OCI-LY3 (cell line): ENCODE results near the gene PIGU.

Experiments used
- EZH2phosphoT487 ChIP-seq: fragments of 200-600 bp; shearing (Covaris generic); IDR thresholded peaks from 2 replicates; pipeline ENCODE4 v1.6.1; 2018; ENCODE audit warnings: antibody characterized with exemption, mixed run types, low read depth
- TF ChIP-seq, protein P1 (sequence below): fragments of 200-600, 300-600 bp; sonication (generic); IDR thresholded peaks from 2 replicates; pipeline ENCODE4 v1.5.1; 2014; ENCODE audit warnings: antibody characterized with exemption, low read length, low read depth

DNA sequence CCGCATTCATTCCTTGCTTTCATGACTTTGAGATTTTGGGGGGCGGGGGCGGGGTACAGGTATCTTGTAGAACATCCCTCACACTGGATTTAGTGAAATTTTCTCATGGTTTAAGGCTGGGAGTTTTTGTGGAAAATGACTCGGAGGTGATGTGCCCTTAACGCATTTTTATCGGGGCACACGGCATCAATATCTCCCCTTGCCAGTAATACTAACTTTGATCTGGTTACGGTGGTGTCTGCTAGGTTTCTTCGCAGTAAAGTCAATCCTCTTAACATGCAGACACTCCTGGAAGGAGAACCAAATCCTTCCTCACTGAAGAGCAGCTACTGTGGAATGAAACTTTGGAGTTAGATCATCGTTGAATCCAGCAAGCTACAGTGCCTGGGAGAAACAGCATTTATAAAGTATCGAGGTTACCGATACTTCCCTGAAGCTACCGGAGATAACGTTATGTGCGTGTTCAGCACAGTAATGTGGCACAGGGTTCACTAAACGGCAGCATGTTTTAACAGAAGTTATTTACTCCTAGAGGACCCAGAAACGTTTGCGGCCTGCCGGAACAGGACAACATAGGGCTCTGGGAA, 161.9 kb downstream of the PIGU start:
- TF ChIP-seq, protein P1, sequence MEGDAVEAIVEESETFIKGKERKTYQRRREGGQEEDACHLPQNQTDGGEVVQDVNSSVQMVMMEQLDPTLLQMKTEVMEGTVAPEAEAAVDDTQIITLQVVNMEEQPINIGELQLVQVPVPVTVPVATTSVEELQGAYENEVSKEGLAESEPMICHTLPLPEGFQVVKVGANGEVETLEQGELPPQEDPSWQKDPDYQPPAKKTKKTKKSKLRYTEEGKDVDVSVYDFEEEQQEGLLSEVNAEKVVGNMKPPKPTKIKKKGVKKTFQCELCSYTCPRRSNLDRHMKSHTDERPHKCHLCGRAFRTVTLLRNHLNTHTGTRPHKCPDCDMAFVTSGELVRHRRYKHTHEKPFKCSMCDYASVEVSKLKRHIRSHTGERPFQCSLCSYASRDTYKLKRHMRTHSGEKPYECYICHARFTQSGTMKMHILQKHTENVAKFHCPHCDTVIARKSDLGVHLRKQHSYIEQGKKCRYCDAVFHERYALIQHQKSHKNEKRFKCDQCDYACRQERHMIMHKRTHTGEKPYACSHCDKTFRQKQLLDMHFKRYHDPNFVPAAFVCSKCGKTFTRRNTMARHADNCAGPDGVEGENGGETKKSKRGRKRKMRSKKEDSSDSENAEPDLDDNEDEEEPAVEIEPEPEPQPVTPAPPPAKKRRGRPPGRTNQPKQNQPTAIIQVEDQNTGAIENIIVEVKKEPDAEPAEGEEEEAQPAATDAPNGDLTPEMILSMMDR = no peak
- TF ChIP-seq EZH2phosphoT487 = no peak
